T-helper 2 cell treated with Interferon-gamma antibody and Interleukin-4, amounts not matched to agents 100 ng/mL and 5 ng/mL, for 36 hours (primary cell): ENCODE measurements around the gene ZBTB6. TPM values are rescaled to one million over a fixed set of nuclear protein-coding genes. Genes with fewer than 3 reads are reported as not detected.

Experiments
- total RNA-seq: library from RNA; stranded (reverse); gene quantifications from 2 replicates; pipeline ENCODE4 v1.2.3, GENCODE V29; 2022

Gene ZBTB6
- total RNA-seq, 1 donor from 2014 or later = 11.9 TPM

Other genes with a start within 250 kb of the ZBTB6 start
- not detected in 2 replicates for gene OR1L3, start 238.2 kb downstream of the ZBTB6 start, total RNA-seq
- gene OR1L4, start 189.3 kb downstream of the ZBTB6 start, total RNA-seq = not detected in 2 replicates
- not detected in 2 replicates for gene OR1L6, start 171.0 kb downstream of the ZBTB6 start, total RNA-seq
- not detected in 2 replicates for gene OR5C1, start 124.4 kb downstream of the ZBTB6 start, total RNA-seq
- not detected in 2 replicates for gene OR1K1, start 113.2 kb downstream of the ZBTB6 start, total RNA-seq
- 23.1 and 24.1 TPM in 2 replicates for gene PDCL, start 84.7 kb downstream of the ZBTB6 start, total RNA-seq
- 46.1 and 48.9 TPM in 2 replicates for gene RC3H2, start 8.0 kb downstream of the ZBTB6 start, total RNA-seq
- gene ZBTB26, start 18.2 kb upstream of the ZBTB6 start, total RNA-seq = 6.8 and 7.2 TPM in 2 replicates
- gene RABGAP1, start 27.7 kb upstream of the ZBTB6 start, total RNA-seq = 28.2 and 32.7 TPM in 2 replicates
- gene GPR21, start 120.3 kb upstream of the ZBTB6 start, total RNA-seq = 0.23 and 0.91 TPM in 2 replicates